ENCODE data around the gene MET. TPM values are rescaled to one million over a fixed set of nuclear protein-coding genes. Genes with fewer than 3 reads are reported as not detected.

MET gene
- total RNA-seq, 4 donors from 2014 or later: 3.8 to 25.0 (median 18.6) TPM

DNA sequence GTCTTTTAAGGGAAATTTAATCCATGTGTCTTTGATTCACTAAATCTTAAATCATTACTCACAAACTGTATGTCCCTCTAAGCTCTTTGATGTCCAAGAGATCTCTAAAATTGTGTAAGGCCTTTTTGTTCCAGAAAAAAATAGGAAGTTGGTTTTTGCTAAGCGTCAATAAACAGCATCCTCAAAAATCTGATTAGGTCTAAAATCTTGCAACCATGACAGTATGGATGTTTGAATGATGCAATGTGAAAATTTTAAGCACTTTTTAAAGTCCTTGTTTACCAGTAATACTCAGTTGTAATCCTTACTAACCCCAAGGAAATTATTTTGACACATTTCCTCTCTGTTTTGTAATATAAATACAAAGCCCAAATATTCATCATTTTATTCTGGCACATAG, 6.8 kb downstream of the MET start:
- H3K27ac ChIP-seq: no peak overlapping the region
- H3K4me3 ChIP-seq: no peak overlapping the region
- H3K4me1 ChIP-seq: peaks cover 0 to 21% (median 0%) of the 10 kb centered on the region in 3 donors
- TF ChIP-seq, protein P1, sequence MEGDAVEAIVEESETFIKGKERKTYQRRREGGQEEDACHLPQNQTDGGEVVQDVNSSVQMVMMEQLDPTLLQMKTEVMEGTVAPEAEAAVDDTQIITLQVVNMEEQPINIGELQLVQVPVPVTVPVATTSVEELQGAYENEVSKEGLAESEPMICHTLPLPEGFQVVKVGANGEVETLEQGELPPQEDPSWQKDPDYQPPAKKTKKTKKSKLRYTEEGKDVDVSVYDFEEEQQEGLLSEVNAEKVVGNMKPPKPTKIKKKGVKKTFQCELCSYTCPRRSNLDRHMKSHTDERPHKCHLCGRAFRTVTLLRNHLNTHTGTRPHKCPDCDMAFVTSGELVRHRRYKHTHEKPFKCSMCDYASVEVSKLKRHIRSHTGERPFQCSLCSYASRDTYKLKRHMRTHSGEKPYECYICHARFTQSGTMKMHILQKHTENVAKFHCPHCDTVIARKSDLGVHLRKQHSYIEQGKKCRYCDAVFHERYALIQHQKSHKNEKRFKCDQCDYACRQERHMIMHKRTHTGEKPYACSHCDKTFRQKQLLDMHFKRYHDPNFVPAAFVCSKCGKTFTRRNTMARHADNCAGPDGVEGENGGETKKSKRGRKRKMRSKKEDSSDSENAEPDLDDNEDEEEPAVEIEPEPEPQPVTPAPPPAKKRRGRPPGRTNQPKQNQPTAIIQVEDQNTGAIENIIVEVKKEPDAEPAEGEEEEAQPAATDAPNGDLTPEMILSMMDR (IDR thresholded peaks at IDR 0.05): no peak
- TF ChIP-seq POLR2A (IDR thresholded peaks at IDR 0.05): no peak
- peaks cover 0 to 2% (median 0%) of the 10 kb centered on the region in 4 donors for H3K27me3 ChIP-seq
- no peaks in the 10 kb centered on the region for H3K9me3 ChIP-seq
- 73 to 94% methylated on average over 1 of the region's 1 CpG for WGBS, 2 donors
- no peaks in the 10 kb centered on the region for H3K36me3 ChIP-seq
- DNase-seq: no peak
- intact Hi-C loops (cut with DNase I): loop anchor here (10.0 kb wide), 1 partner anchor 126 kb away; no protein-coding TSS in a partner anchor

DNA sequence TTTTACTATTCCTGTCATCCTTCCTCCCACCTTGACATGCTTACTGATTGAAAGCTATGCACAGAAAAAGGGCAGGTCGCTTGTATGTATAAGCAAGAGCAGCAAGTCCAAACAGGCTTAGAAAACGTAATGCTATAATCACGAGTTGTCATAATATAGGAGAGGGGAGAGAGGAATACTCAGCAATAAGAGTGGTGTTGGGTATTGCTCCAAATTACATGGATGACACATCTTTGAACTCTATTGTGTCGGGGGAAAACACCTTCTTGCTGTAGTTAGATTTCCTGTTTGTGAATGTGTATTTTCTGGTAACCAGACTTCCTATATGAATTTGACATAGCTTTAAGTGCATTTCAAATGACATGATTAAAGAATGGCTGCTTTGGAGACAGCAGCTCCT, 7.5 kb downstream of the MET start:
- Histone ChIP-seq H3K27ac (peak overlapping the region; percentile 18 to 55 (median 29)), H3K9me3 (no peaks in the 10 kb centered on the region), H3K4me3 (no peak overlapping the region), H3K36me3 (no peaks in the 10 kb centered on the region), H3K4me1 (peaks cover 0 to 20% (median 0%) of the 10 kb centered on the region in 3 donors), H3K27me3 (no peaks in the 10 kb centered on the region)
- no peak for DNase-seq
- TF ChIP-seq, protein P1 (IDR thresholded peaks at IDR 0.05): no peak
- no peak for TF ChIP-seq POLR2A (IDR thresholded peaks at IDR 0.05)
- intact Hi-C loops (cut with DNase I): loop anchor here (10.0 kb wide), 1 partner anchor 125 kb away; no protein-coding TSS in a partner anchor
- WGBS, 2 donors: 19 to 35% methylated on average over 4 of the region's 4 CpGs

DNA sequence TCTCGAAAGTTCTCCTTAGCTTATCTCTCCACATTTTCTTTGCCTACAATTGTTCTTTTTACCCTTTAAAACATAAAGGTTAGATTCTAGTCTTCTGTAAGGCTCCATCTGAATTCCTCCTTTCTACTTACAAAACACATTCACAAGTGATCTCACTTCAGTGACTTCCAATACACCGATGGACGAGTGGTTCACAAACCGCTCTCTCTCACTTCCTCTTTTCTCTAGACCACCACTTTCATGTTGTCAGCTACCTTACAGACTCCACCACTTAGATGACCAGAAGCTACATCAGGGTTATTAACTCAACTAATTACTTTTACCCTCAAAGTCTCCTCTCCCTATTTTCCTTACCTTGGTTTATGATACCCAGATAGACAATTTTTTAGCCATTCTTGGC, 11.8 kb downstream of the MET start:
- H3K36me3 ChIP-seq: no peaks in the 10 kb centered on the region
- no peak overlapping the region for H3K4me3 ChIP-seq
- H3K27ac ChIP-seq: no peak overlapping the region
- no peaks in the 10 kb centered on the region for H3K9me3 ChIP-seq
- H3K4me1 ChIP-seq: peaks cover 3 to 30% (median 5%) of the 10 kb centered on the region in 3 donors
- H3K27me3 ChIP-seq: no peaks in the 10 kb centered on the region
- intact Hi-C loops (cut with DNase I): no loop called here
- DNase-seq: no peak
- TF ChIP-seq POLR2A (IDR thresholded peaks at IDR 0.05): no peak
- TF ChIP-seq, protein P1 (IDR thresholded peaks at IDR 0.05): no peak
- WGBS, 2 donors: 66 to 81% methylated on average over 4 of the region's 4 CpGs

DNA sequence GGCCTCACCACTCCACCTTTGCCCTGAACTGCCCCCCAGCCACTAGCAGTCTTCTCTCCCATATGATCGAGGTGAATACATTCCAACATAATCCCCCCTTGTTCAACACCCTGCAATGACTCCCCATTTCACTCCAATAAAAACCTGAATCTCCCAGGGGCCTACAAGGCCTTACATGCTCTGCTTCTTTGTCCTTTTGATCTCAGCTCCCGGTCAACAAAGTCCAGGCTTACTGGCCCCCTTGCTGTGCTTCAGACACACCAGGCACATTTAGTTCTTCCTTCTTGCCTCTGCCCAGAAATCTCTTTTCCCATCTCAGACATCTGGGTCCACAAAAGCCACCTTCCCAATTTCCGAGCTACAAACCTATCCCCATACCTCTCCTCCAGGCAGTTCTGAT, 14.0 kb downstream of the MET start:
- Histone ChIP-seq H3K4me1 (peaks cover 3 to 22% (median 5%) of the 10 kb centered on the region in 3 donors), H3K9me3 (no peaks in the 10 kb centered on the region), H3K27ac (no peak overlapping the region), H3K4me3 (no peak overlapping the region), H3K27me3 (no peaks in the 10 kb centered on the region), H3K36me3 (no peaks in the 10 kb centered on the region)
- intact Hi-C loops (cut with DNase I): no loop called here
- DNase-seq: no peak
- 84 to 90% methylated on average over 3 of the region's 3 CpGs for WGBS, 2 donors
- TF ChIP-seq, protein P1 (IDR thresholded peaks at IDR 0.05): no peak
- no peak for TF ChIP-seq POLR2A (IDR thresholded peaks at IDR 0.05)

DNA sequence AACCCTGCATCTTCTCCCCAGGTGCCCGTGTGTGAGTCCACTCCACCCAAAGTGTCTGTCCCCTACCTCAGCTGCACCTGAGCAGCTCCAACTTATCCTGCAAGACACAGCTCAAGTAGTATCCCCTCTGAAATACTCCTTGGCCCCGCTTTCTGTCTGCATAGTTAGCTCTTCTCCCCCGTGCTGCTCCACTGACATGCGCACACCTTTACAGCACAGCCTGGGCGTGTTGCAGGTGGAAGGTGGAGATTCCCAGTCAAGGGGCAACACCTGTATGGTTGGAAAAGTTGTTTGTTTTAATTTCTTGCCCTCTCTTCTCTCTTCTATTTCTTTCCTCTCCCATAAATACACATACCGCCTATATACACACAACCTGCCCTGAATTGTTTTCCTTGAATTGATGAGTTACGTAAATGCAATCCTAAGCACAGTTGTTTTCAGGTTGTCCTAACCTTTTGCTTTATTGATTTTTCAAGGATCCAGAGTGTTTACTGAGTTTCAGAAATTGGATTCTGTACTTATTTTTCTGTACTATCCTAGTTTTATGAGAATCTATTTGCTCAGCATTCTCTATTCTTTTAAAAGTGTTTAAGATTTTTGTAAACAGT, 14.9 kb downstream of the MET start:
- TF ChIP-seq POLR2A (IDR thresholded peaks at IDR 0.05): no peak
- TF ChIP-seq, protein P1 (IDR thresholded peaks at IDR 0.05): no peak
- no peaks in the 10 kb centered on the region for H3K9me3 ChIP-seq
- no peaks in the 10 kb centered on the region for H3K36me3 ChIP-seq
- no peak overlapping the region for H3K27ac ChIP-seq
- no peaks in the 10 kb centered on the region for H3K27me3 ChIP-seq
- DNase-seq: no peak
- no peak overlapping the region for H3K4me3 ChIP-seq
- 82 to 88% methylated on average over 7 of the region's 7 CpGs for WGBS, 2 donors
- H3K4me1 ChIP-seq: peaks cover 3 to 22% (median 5%) of the 10 kb centered on the region in 3 donors
- intact Hi-C loops (cut with DNase I): no loop called here
